Aorta (tissue), 5 donors: ENCODE results near the gene NXF1. TPM values are rescaled to one million over a fixed set of nuclear protein-coding genes. Genes with fewer than 3 reads are reported as not detected.

ENCODE experiments used
- ATAC-seq: fragments of 200-7000 bp; cut with Tn5 transposase; one replicate; pipeline ENCODE4 v1.9.1; 2022; ENCODE audit warnings: moderate library complexity; ENCODE audit not compliant: low FRiP score
- DNase-seq, 2 donors: peaks; one replicate each; pipeline ENCODE4 v3.0.0-alpha.2; 2020
- H3K27ac ChIP-seq, 2 donors: one replicate each; pipeline ENCODE4 v1.5.1; 2013; ENCODE audit warnings: low read length in 2 of 2, mild to moderate bottlenecking in 2 of 2, moderate library complexity in 2 of 2, control low read depth in 1 of 2, inconsistent platforms in 1 of 2, low read depth in 1 of 2
- H3K27me3 ChIP-seq, 2 donors: one replicate each; pipeline ENCODE4 v1.6.1; 2013; ENCODE audit warnings: control low read depth in 1 of 2, low read length in 1 of 2, mild to moderate bottlenecking in 1 of 2, moderate library complexity in 1 of 2; ENCODE audit not compliant: insufficient read depth in 2 of 2, control insufficient read depth in 1 of 2
- H3K36me3 ChIP-seq, 2 donors: one replicate each; pipeline ENCODE4 v1.6.1; 2013; ENCODE audit warnings: control low read depth in 1 of 2, low read length in 1 of 2, mild to moderate bottlenecking in 1 of 2; ENCODE audit not compliant: insufficient read depth in 2 of 2, control insufficient read depth in 1 of 2
- H3K4me1 ChIP-seq, 2 donors: one replicate each; pipeline ENCODE4 v1.6.1; 2013; ENCODE audit warnings: low read length in 2 of 2, control low read depth in 1 of 2, mild to moderate bottlenecking in 1 of 2, moderate library complexity in 1 of 2; ENCODE audit not compliant: insufficient read depth in 2 of 2, control insufficient read depth in 1 of 2
- H3K4me3 ChIP-seq, 2 donors: one replicate each; pipeline ENCODE4 v1.5.1; 2013; ENCODE audit warnings: low read length in 2 of 2, control low read depth in 1 of 2, mild to moderate bottlenecking in 1 of 2
- H3K9me3 ChIP-seq: one replicate; pipeline ENCODE4 v1.6.1; 2013; ENCODE audit warnings: mild to moderate bottlenecking, low read length; ENCODE audit not compliant: control insufficient read depth
- WGBS, 2 donors: extraction: QIAGEN DNeasy Blood & Tissue Kit; methylation state at CpG; one replicate each; pipeline ENCODE4 v1.1.7; 2013; 5-methylcytosine and 5-hydroxymethylcytosine counted together
- intact Hi-C, 2 donors: fragments of 100-400 bp; cut with DNase I; formaldehyde crosslinking; loops; one replicate each; pipeline versions ENCODE4 v1.14.2 to v1.15.0; 2022
- long read RNA-seq, 2 donors: library from polyadenylated mRNA; unstranded; transcript quantifications; one replicate each; pipeline ENCODE4 v2.0.0, GENCODE V29; 2020 to 2021
- polyA plus RNA-seq, 2 donors: library from polyadenylated mRNA; stranded (reverse); fragments of 200-250 nt; gene quantifications; one replicate each; pipeline ENCODE4 v1.2.3, GENCODE V29; 2013
- total RNA-seq, 2 donors: library from RNA; stranded (reverse); fragmentation: NEBNext Ultra II Directional; extraction: Animal tissue kit (Norgen Biotek cat#: 25700); gene quantifications; one replicate each; pipeline ENCODE4 v1.2.1, GENCODE V29; 2021
- donor health status: healthy with polysubstance abuse.
- donor health status: Bipolar disorder and iron deficiency.
- donor health status: DM: no; HTN: no; CAD: no.
- donor health status: DM: no; HTN: no; CAD: no.
- donor health status: DM: yes; HTN: yes; CAD: no.

The NXF1 gene
- total RNA-seq = 10 to 100 TPM; 82.4 to 99.9 TPM
- polyA plus RNA-seq = 100 to 1,000 TPM in 1 of 2 donors, 10 to 100 TPM in 1; 26.8 to 455 TPM
- long read RNA-seq, donor 1, full-length matches to known transcripts = 14 of 87 reads
- long read RNA-seq, donor 1, partial matches to known transcripts = 61 of 87 reads
- long read RNA-seq, donor 1, other reads (novel, unspliced or antisense) = 12 of 87 reads
- long read RNA-seq, donor 2, full-length matches to known transcripts = 3 of 28 reads
- long read RNA-seq, donor 2, partial matches to known transcripts = 23 of 28 reads
- long read RNA-seq, donor 2, other reads (novel, unspliced or antisense) = 2 of 28 reads

- DNase-seq = peak; percentile 95 to 98
- ATAC-seq = peak; percentile 99
- intact Hi-C loops = no loop called here
- WGBS, 2 donors = 0% methylated on average over 77 of the region's 77 CpGs
- Histone ChIP-seq H3K9me3 (no peaks in the 10 kb centered on the region), H3K4me3 (peak within 1 kb of the TSS; percentile 94 to 97), H3K27me3 (peaks cover 0 to 1% of the 10 kb centered on the region in 2 donors), H3K4me1 (peaks cover 0 to 2% of the 10 kb centered on the region in 2 donors), H3K36me3 (peaks cover 0 to 11% of the 10 kb centered on the region in 2 donors), H3K27ac (peak within 1 kb of the TSS in 1 of 2 donors; percentile 79)
Measured at GRCh38 chr11:62805076-62805892, at the start of gene NXF1. Gene NXF1 (minus strand): TSS chr11:62805440. CDS start chr11:62805356, 84 bp downstream.

GRCh38 chr11:62854013-62854824 lies 49.0 kb upstream of the NXF1 start:
- Histone ChIP-seq H3K27me3 (no peaks in the 10 kb centered on the region), H3K27ac (no peak overlapping the region), H3K4me3 (peak overlapping the region; percentile 66 to 83), H3K4me1 (no peaks in the 10 kb centered on the region), H3K9me3 (no peaks in the 10 kb centered on the region), H3K36me3 (peaks cover 3 to 5% of the 10 kb centered on the region in 2 donors)
- intact Hi-C loops = no loop called here
- 16 to 21% methylated on average over 8 of the region's 8 CpGs for WGBS, 2 donors
- ATAC-seq (no peak), DNase-seq (no peak)

- Histone ChIP-seq H3K27me3 (no peaks in the 10 kb centered on the region), H3K36me3 (peaks cover 3 to 5% of the 10 kb centered on the region in 2 donors), H3K27ac (no peak overlapping the region), H3K4me3 (no peak overlapping the region), H3K4me1 (no peaks in the 10 kb centered on the region), H3K9me3 (no peaks in the 10 kb centered on the region)
- intact Hi-C loops = no loop called here
- WGBS, 2 donors = 69 to 71% methylated on average over 7 of the region's 7 CpGs
- no peak for DNase-seq
- ATAC-seq = no peak
Measured at GRCh38 chr11:62853279-62853965, 48.2 kb upstream of the NXF1 start.

- Histone ChIP-seq H3K9me3 (no peaks in the 10 kb centered on the region), H3K27me3 (no peaks in the 10 kb centered on the region), H3K36me3 (peaks cover 3 to 5% of the 10 kb centered on the region in 2 donors), H3K27ac (no peak overlapping the region), H3K4me3 (no peak overlapping the region), H3K4me1 (no peaks in the 10 kb centered on the region)
- ATAC-seq (no peak), DNase-seq (no peak)
- intact Hi-C loops = no loop called here
Measured at GRCh38 chr11:62852523-62853188, 47.4 kb upstream of the NXF1 start.

- no peaks in the 10 kb centered on the region for H3K4me1 ChIP-seq
- ATAC-seq (no peak), DNase-seq (no peak)
- WGBS, 2 donors = 30 to 55% methylated on average over 3 of the region's 3 CpGs
- no peak overlapping the region for H3K4me3 ChIP-seq
- no peak overlapping the region for H3K27ac ChIP-seq
- peaks cover 3 to 5% of the 10 kb centered on the region in 2 donors for H3K36me3 ChIP-seq
- no peaks in the 10 kb centered on the region for H3K27me3 ChIP-seq
- intact Hi-C loops = no loop called here
- H3K9me3 ChIP-seq = no peaks in the 10 kb centered on the region
Measured at GRCh38 chr11:62851807-62852522, 46.7 kb upstream of the NXF1 start.

GRCh38 chr11:62850911-62851806 lies 45.9 kb upstream of the NXF1 start:
- Histone ChIP-seq H3K36me3 (peaks cover 3 to 5% of the 10 kb centered on the region in 2 donors), H3K4me3 (no peak overlapping the region), H3K27me3 (no peaks in the 10 kb centered on the region), H3K4me1 (no peaks in the 10 kb centered on the region), H3K9me3 (no peaks in the 10 kb centered on the region), H3K27ac (no peak overlapping the region)
- WGBS, 2 donors = 54 to 55% methylated on average over 15 of the region's 15 CpGs
- ATAC-seq = no peak
- DNase-seq = no peak
- intact Hi-C loops = no loop called here

- intact Hi-C loops = no loop called here
- H3K4me1 ChIP-seq = no peaks in the 10 kb centered on the region
- 96 to 97% methylated on average over 1 of the region's 1 CpG for WGBS, 2 donors
- no peaks in the 10 kb centered on the region for H3K27me3 ChIP-seq
- H3K9me3 ChIP-seq = no peaks in the 10 kb centered on the region
- H3K36me3 ChIP-seq = peaks cover 2 to 3% of the 10 kb centered on the region in 2 donors
- DNase-seq (no peak), ATAC-seq (no peak)
- no peak overlapping the region for H3K4me3 ChIP-seq
- H3K27ac ChIP-seq = no peak overlapping the region
Measured at GRCh38 chr11:62847767-62848314, 42.6 kb upstream of the NXF1 start.
